ENCODE measurements around the gene PLP2.
A peak's percentile ranks its signal among the peaks of the same experiment; 100 is the strongest.

Gene PLP2

DNA sequence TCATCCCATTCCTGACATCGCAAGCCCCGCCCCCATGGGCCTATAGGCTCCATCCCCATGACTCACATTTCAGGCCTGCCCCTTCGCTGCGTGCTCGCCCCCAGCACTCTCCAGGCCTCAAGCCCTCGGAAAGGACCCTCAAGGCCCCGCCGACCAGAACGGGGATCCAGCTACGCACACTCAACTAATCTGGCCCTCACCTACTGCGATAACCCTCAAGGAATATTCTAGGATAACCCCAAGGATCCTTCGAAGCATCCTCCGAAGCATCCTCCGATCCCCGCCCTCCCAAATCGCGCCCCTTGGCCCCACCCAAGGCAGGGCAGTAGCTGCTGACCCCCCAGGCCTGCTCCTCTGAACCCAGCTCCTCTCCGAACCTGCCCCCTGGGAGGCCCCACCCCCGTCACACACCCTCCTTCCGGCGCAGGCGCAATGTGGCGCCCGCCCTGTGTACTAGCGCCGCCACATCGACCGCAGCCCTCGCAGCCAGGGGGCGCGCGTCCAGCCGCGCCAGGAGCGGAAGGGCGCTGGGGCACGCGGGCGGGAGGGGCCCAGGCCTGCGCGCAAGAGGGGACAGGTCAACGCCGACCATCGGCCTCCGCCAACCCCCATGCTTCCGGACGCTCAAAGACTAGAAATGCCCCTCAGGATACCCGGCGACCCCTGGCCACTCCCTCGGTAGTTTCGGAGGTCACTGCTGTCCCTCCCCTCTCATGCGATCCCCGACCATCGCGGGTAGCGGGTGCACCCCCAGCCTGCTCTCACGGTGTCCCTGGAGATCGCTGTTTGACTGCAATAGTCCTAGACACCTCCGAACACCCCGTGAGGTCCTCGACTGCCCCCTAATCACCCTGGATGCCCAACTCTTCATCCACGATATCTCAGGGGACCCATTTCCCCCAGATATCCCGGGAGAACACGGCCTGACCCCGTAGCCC lies 15.5 kb upstream of the PLP2 start:
- peak overlapping the region; percentile 58 for H3K4me3 ChIP-seq (ENCODE audit: low read length)
- TF ChIP-seq, protein P1, sequence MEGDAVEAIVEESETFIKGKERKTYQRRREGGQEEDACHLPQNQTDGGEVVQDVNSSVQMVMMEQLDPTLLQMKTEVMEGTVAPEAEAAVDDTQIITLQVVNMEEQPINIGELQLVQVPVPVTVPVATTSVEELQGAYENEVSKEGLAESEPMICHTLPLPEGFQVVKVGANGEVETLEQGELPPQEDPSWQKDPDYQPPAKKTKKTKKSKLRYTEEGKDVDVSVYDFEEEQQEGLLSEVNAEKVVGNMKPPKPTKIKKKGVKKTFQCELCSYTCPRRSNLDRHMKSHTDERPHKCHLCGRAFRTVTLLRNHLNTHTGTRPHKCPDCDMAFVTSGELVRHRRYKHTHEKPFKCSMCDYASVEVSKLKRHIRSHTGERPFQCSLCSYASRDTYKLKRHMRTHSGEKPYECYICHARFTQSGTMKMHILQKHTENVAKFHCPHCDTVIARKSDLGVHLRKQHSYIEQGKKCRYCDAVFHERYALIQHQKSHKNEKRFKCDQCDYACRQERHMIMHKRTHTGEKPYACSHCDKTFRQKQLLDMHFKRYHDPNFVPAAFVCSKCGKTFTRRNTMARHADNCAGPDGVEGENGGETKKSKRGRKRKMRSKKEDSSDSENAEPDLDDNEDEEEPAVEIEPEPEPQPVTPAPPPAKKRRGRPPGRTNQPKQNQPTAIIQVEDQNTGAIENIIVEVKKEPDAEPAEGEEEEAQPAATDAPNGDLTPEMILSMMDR (IDR thresholded peaks at IDR 0.05; ENCODE audit: insufficient read depth, low read depth, low read length, missing control alignments) = peak; percentile 35
- peak; percentile 89 for DNase-seq (ENCODE audit: low read depth)

DNA sequence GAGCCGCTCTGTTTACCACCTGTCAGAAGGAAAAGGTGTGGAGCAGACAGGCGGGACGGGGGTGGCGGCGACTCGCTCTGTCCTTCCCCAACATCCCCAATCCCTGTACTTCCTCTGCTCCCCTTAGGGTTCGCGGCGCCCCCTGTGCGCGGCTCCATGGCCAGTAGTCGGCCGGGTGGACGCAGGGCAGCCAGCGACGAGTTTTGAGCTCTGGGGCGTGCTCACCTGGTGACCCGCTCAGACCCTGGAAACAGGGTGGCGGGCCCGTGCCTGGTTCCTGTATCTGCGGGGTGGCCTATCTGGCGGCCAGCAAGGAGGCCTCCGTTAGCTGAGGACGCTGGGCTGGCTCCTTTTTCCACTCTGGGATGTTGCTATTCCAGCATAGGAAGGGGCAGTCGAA lies 14.5 kb upstream of the PLP2 start:
- H3K4me3 ChIP-seq (ENCODE audit: low read length) = no peak overlapping the region
- TF ChIP-seq, protein P1 (IDR thresholded peaks at IDR 0.05; ENCODE audit: insufficient read depth, low read depth, low read length, missing control alignments) = no peak
- no peak for DNase-seq (ENCODE audit: low read depth)

DNA sequence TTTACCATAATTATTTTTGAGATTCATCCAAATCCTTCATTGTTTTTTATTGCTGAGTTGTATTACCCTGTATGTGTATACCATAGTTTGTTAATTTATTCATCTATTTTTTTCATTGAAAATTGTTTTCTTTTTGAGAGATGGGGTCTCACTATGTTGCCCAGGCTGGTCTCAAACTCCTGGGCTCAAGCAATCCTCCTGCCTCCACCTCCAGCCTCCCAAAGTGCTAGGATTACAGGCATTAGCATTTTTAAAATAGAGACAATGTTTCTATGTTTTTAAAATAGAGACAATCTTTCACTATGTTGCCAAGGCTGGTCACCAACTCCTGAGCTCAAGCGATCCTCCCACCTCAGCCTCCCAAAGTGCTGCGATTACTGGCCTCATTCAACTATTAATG lies 10.8 kb upstream of the PLP2 start:
- H3K4me3 ChIP-seq (ENCODE audit: low read length) = no peak overlapping the region
- TF ChIP-seq, protein P1 (IDR thresholded peaks at IDR 0.05; ENCODE audit: insufficient read depth, low read depth, low read length, missing control alignments) = no peak
- no peak for DNase-seq (ENCODE audit: low read depth)

- no peak for DNase-seq (ENCODE audit: low read depth)
- no peak overlapping the region for H3K4me3 ChIP-seq (ENCODE audit: low read length)
- TF ChIP-seq, protein P1 (IDR thresholded peaks at IDR 0.05; ENCODE audit: insufficient read depth, low read depth, low read length, missing control alignments) = no peak
Observed at GRCh38 chrX:49161632-49162031, 10.1 kb upstream of the PLP2 start.

GRCh38 chrX:49162620-49163019 lies 9.1 kb upstream of the PLP2 start, which contains the start of gene MAGIX:
TSS of gene MAGIX (plus strand) at chrX:49162758. CDS start at chrX:49162890, 132 bp downstream.
- DNase-seq (ENCODE audit: low read depth) = no peak
- peak within 1 kb of the TSS; percentile 38 for H3K4me3 ChIP-seq (ENCODE audit: low read length)
- TF ChIP-seq, protein P1 (IDR thresholded peaks at IDR 0.05; ENCODE audit: insufficient read depth, low read depth, low read length, missing control alignments) = no peak

DNA sequence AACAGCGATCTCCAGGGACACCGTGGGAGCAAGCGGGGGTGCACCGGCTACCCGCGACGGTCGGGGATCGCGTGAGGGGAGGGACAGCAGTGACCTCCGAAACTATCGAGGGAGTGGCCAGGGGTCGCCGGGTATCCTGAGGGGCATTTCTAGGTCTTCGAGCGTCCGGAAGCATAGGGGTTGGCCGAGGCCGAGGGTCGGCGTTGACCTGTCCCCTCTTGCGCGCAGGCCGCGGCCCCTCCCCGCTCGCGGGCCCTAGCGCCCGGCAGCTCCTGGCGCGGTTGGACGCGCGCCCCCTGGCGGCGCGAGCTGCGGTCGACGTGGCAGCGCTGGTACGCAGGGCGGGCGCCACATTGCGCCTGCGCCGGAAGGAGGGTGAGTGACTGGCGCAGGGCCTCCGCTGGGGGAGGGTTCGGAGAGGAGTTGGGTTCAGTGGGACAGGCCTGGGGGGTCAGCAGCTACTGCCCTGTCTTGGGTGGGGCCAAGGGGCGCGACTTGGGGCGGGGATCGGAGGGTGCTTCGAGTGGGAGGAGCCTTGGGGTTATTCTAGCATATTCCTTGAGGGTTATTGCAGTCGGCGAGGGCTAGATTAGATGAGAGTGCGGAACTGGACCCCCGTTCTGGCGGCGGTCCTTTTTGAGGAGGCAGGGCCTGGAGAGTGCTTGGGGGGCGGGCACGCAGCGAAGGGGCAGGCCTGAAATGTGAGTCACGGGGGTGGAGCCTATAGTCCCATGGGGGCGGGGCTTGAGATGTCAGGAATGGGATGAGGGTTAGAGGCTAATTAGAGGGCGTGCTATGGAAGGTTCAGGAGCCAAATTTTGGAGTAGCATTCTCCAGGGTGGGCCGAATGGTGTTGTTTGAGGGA lies 7.9 kb upstream of the PLP2 start:
- peak overlapping the region; percentile 38 for H3K4me3 ChIP-seq (ENCODE audit: low read length)
- TF ChIP-seq, protein P1 (IDR thresholded peaks at IDR 0.05; ENCODE audit: insufficient read depth, low read depth, low read length, missing control alignments) = no peak

More for the DNA sequence above, 7.9 kb upstream of the PLP2 start:
- peak; percentile 78 for DNase-seq (ENCODE audit: low read depth)
